ENCODE results near the gene AMDHD1.
A peak's percentile ranks its signal among the peaks of the same experiment; 100 is the strongest.
"Not testable (repeated sequence)": the region's sequence is repeated elsewhere in the genome, so short reads cannot be mapped to it uniquely, and the experiment has no call there.

AMDHD1 gene

DNA sequence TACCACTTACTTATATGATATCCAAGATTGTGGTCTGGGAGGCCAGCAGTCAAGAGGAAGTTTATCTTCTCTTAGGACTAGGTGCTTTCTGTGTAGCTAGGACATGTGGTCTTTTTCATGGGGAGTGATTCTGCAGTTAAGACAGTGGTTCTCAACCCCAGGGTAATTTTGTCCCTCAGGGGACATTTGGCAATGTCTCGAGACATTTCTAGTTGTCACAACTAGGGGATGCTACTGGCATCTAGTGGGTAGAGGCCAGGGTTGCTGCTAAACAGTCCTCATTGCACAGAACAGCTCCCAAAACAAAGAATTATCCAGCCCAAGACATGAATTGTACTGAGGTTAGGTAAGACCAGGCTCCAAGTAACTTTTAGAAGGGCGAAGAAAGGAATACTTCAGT lies 20.0 kb downstream of the AMDHD1 start:
- no peak overlapping the region for H3K4me3 ChIP-seq (ENCODE audit: low read length)
- TF ChIP-seq CTCF (conservative IDR thresholded peaks at IDR 0.05; ENCODE audit: low read length), result 0 out of 2 replicates have a peak, but pooled peaks have one; percentile 5
- no peak for DNase-seq (ENCODE audit: low read depth)

DNA sequence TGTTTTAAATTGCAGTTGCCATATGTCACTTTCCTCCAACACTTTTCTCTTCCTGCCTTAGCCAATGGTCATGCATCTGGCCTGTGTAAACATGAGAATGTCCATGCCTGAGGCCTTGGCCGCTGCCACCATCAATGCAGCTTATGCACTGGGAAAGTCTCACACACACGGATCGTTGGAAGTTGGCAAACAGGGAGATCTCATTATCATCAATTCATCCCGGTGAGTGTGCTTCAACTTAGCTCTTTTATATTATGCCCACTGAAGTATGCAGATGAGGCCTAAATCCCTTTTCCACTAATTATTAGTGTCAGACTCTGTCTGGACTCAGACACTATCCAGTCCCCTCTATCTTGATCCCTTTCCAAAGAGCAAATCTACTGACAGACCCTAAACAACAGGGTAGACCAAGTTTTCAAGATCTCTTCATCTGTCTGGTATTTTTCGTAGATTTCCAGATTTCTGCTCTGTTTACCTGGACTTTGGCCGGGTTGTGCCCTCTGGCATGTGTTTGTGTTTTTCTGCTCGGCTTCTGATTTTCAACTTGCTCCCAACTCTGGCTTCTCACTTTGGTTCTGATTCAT lies 23.2 kb downstream of the AMDHD1 start:
- H3K4me3 ChIP-seq (ENCODE audit: low read length), result no peak overlapping the region
- no peak for TF ChIP-seq CTCF (conservative IDR thresholded peaks at IDR 0.05; ENCODE audit: low read length)
- DNase-seq (ENCODE audit: low read depth), result no peak

- no peak for DNase-seq (ENCODE audit: low read depth)
- H3K4me3 ChIP-seq (ENCODE audit: low read length), result no peak overlapping the region
- TF ChIP-seq CTCF (conservative IDR thresholded peaks at IDR 0.05; ENCODE audit: low read length), result no peak
Measured at GRCh38 chr12:95967301-95967700, 24.2 kb downstream of the AMDHD1 start.

- not testable (repeated sequence) for DNase-seq (ENCODE audit: low read depth); H3K4me3 ChIP-seq (ENCODE audit: low read length)
Measured at GRCh38 chr12:95969116-95969515, 26.0 kb downstream of the AMDHD1 start.

- no peak for TF ChIP-seq CTCF (conservative IDR thresholded peaks at IDR 0.05; ENCODE audit: low read length)
- no peak for DNase-seq (ENCODE audit: low read depth)
- no peak overlapping the region for H3K4me3 ChIP-seq (ENCODE audit: low read length)
Measured at GRCh38 chr12:95970905-95971304, 27.8 kb downstream of the AMDHD1 start.

DNA sequence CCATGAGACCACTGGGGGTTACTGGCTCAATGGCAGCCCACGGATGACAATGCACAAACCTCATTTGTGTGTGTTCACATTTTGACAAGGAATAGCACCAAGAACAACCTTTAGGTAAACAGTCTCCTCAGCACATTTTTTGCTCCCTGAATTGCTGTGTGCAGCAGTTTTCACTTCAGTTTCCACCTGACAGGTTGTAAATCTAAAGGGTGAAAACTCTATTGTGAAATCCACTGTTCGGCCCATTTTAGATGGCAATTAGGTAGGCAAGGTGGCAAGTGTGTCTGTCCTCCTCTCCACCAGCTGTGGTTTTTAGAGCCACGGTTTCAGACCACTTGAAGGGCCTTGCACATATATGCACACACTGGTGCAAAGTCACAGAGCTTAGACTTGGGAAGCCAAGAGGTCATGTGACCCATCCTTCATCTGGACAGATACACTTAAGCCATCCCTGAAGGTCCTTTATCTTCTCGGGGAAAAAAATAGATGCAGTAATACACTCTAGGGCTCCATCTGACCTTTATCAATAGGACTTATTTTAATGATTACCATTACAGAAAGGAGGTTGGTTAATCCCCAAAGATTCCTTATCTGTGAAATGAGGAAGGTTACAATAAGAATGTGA lies 29.8 kb downstream of the AMDHD1 start:
- no peak for TF ChIP-seq CTCF (conservative IDR thresholded peaks at IDR 0.05; ENCODE audit: low read length)
- no peak overlapping the region for H3K4me3 ChIP-seq (ENCODE audit: low read length)
- no peak for DNase-seq (ENCODE audit: low read depth)

GRCh38 chr12:95974358-95974757 lies 31.2 kb downstream of the AMDHD1 start:
- no peak for TF ChIP-seq CTCF (conservative IDR thresholded peaks at IDR 0.05; ENCODE audit: low read length)
- no peak overlapping the region for H3K4me3 ChIP-seq (ENCODE audit: low read length)
- DNase-seq (ENCODE audit: low read depth), result no peak

Data from AG10803 (cell line).